Measurements from ENCODE around the gene FOXR1.
"Not testable (repeated sequence)": the region's sequence is repeated elsewhere in the genome, so short reads cannot be mapped to it uniquely, and the experiment has no call there.

Gene FOXR1

DNA sequence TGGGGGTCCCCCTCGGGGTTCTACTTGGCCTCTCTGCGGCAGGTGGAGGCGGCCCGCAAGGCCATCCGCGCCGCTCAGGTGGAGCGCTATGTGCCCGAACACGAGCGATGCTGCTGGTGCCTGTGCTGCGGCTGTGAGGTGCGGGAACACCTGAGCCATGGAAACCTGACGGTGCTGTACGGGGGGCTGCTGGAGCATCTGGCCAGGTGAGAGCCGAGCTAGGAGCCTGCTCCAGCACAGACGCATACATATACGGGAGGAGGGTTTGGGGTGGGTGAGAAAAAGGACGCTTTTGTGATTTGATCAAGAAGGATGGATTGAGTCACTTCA is 26.8 kb downstream of the FOXR1 start:
- DNase-seq = no peak

DNA sequence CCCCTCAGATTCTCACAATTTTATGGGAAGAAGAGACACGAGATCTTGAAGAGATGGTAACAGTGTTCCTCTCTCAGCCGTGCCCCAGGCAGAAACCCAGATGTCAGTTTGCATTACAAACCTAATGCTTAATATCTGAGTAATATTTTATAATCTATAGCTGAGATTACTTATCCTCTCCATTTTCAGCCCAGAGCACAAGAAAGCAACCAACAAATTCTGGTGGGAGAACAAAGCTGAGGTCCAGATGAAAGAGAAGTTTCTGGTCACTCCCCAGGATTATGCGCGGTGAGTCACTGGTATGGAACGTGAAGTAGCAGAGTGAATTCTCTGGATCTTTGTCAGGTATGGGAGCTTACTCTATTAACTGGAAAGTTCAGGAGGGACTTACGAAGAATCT is 27.3 kb downstream of the FOXR1 start:
- no peak for DNase-seq

DNA sequence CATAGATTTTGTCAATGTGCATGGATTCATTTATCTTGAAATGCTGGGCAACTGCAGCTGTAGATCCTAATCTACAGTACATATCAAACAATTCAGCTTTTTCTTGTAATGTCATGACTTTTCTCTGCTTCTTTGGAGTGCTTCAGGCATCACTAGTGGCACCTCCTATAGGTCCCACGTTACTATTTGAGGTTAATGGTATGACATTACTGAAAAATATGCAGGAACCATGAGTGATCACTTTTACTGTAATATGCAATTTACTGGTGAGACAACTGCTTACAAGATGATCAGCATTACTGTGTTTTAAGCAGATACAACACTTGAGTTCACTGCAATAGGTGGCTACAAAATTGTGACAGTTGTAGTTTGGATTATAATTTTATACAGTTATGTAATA is 29.3 kb downstream of the FOXR1 start:
- DNase-seq = no peak

DNA sequence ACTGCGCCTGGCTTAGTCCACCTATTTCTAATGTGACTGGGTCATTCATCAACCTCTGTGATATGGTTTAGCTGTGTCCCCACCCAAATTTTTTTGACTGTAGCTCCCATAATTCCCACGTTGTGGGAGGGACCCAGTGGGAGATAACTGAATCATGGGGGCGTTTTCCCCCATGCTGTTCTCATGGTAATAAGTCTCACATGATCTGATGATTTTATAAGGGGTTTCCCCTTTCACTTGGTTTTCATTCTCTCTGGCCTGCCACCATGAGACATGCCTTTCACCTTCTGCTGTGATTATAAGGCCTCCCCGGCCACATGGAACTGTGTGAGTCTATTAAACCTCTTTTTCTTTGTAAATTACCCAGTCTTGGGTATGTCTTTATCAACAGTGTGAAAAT is 35.1 kb downstream of the FOXR1 start:
- DNase-seq = no peak

DNA sequence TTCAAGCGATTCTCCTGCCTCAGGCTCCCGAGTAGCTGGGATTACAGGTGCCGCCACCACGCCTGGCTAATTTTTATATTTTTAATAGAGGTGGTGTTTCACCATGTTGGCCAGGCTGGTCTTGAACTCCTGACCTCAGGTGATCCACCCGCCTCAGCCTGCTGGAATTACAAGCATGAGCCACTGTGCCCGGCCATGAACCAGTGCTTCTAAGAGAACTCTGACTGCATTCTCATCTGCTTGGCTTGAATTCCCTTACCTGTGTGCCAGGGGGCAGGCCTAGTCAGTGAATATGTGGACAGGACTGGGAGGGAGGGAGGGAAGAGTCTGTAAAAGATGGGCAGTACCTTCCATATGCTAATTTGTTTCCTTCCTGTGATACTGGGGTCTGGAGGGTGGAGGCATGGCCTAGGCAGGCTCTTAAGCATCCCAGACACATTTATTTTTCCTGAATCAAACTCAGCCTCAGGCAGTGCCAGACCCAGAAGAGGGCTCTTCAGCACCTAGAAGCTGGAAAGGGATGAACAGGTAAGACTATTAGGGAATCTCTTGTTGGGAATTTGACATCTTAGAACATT is 40.0 kb downstream of the FOXR1 start:
- DNase-seq = no peak

DNA sequence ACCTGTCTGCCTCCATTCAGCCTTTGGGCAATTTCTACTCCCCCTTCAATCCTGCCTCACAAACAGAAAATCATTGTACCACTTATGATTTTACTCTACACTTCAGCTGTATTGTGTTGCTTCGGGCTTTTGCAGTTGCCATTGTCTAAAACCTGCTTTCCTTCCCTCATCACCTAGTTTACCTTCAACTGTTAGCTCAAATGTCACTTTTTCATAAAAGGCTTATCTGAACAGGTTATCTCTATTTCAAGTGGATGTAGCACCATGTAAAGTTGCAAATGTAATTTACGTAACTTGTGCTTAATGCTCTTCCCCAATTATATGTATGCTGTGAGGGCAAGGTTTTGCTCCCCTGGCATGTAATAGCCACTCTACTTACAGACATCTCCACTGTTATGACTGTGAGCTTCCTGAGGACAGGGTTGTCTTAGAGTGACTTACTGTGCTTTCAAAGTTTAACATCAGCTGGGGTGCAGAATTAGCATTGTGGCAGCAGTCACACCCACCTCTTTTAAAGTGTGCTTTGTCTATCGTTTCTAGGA is 41.1 kb downstream of the FOXR1 start:
- no peak for DNase-seq

DNA sequence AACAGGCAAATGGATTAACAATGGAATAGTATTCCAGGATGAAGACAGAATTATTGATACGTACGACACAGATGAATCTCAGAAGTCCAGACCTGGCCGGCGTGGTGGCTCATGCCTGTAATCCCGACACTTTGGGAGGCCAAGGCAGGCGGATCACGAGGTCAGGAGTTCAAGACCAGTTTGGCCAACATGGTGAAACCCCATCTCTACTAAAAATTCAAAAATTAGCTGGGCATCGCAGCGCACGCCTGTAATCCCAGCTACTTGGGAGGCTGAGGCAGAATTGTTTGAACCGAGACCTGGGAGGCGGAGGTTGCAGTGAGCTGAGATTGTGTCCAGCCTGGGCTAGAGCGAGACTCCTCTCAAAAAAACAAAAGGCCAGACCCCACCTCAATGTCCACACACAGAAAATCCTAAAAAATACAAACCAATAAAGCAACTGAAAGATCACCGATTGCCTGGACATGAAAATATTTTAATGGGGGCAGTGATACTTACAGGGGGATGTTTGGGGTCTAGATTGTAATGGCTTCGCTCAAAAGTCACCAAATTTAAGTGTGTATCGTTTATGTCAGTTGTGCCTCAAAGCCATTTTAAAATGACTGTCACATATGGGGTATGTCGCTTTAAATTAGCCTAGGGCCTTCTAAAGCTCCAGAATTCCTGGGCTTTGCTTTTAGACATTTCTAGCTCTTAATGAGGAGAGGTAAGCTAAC is 42.8 kb downstream of the FOXR1 start:
- DNase-seq = no peak

DNA sequence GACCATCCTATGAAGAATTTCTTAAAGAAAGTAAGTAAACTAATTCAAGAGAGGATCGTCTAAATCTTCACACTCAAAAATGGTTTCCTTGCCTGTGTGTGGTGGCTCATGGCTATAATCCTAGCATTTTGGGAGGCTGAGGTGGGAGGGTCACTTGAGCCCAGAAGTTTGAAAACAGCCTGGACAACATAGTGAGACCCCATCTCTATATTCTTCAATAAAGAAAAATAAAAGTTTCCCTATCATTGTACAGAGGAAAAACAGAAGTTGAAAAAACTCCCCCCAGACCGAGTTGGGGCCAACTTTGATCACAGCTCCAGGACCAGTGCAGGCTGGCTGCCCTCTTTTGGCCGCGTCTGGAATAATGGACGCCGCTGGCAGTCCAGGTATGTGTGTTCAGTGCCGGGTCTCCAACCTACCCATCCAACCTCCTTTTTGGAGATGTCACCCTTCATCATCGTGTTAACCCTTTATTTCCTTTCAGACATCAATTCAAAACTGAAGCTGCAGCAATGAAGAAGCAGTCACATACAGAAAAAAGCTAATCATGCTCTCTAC is 43.6 kb downstream of the FOXR1 start:
- DNase-seq = no peak

DNA sequence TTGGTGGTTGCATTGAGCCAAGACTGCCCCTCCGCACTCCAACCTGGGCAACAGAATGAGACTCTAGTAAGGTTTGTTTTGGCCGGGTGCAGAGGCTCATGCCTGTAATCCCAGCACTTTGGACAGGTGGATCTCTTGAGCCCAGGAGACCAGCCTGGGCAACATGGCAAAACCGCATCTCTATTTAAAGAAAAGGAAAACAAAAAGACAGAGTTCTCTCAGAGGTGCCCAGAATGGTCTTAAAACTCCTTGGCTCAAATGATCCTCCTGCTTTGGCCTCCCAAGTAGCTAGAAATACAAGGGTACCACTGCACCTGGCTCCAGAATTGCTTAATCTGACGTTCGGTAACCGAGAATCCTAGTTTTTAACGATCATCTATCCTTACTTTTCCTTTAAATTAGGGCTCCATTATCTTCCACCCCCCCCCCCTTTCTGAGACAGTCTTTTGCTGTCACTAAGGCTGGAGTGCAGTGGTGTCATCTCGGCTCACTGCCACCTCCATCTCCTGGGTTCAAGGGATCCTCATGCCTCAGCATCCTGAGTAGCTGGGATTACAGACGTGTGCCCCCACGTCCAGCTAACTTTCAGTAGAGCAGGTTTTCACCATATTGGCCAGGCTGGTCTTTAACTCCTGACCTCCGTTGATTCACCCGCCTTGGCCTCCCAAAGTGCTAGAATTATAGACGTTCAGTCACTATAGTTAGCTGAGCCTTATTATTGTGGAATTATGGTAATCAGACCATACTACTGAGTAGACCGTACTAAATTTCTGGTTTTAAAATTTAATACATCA is 44.9 kb downstream of the FOXR1 start:
- no peak for DNase-seq

DNA sequence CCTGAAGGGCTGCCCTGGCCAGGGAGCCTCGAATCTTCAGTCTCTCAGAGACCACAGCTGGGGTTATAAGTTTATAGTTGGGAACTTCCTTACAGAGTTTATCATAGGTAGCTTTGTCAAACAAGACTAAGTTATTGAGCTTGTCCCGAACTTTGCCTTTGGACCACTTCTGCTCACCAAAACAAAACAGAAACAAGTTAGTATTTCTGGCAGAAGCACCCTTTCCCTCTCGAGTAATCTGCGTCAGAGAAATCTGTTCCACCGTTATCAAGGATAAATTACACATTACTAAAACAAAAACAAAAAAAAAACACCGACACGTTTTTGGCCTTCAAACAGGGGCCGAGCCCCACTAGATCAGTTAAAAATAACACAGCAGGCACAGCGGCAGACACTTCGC is 45.8 kb downstream of the FOXR1 start:
- not testable (repeated sequence) for DNase-seq

DNA sequence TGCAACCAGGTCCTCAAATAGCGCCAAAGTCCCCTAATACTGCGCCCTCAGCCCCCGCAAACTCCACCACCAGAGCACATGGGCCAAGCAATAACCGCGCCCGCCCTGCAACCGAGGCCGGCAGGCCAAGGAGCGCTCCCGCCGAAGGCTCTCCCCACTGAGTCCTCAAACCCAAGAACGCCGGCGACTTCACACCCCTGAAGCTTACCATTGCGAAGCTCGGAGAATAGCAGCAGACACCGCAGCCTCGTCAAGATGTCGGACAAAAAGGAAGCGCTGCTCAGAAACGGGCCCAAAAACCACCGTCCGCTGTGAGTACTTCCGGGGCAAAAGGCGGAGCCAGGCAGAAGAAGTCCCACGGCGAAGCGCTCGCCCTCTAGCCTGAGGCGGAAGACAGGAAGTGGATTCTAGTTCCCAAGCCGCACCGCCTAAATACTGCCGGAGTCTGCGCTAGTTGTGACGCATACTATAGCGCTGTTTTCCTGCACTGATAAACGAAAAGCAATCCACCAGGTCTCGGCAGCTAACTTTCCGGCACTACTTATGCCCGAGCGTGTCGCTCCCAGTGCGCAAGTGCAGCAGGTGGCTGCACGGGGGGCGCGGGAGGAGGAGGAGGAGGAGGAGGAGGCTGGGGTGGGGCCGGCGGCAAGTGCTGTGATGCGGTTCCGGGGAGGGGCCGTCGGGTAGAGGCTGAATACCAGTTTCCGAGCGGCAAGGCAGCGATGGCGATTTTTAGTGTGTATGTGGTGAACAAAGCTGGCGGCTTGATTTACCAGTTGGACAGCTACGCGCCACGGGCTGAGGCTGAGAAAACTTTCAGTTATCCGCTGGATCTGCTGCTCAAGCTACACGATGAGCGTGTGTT is 46.7 kb downstream of the FOXR1 start, which contains the start of the genes RPS25 and TRAPPC4:
Gene RPS25 (minus strand): TSS at position 270 of the 865 bp plus-strand sequence. CDS start 59 bp downstream, at position 211.
Gene TRAPPC4 (plus strand): TSS at position 693 of the 865 bp plus-strand sequence. CDS start 30 bp downstream, at position 723.
- peak; percentile 88 for DNase-seq

DNA sequence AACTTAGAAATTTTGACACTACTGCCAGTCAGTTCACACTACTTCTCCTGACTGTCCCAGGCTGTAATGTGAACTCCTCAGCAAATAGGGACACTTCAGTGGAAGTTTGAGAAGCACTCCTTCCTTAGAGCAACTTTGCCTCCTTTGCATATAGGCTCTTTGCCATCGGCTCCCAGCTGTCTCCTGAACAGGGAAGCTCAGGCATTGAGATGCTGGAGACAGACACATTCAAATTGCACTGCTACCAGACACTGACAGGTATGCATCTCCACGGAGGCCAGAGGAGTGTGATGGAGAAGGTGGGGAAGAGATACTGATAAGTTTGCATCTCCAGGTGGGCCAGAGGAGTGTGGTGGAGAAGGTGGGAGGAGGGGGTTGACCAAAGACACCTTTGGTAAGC is 48.4 kb downstream of the FOXR1 start:
- no peak for DNase-seq

DNA sequence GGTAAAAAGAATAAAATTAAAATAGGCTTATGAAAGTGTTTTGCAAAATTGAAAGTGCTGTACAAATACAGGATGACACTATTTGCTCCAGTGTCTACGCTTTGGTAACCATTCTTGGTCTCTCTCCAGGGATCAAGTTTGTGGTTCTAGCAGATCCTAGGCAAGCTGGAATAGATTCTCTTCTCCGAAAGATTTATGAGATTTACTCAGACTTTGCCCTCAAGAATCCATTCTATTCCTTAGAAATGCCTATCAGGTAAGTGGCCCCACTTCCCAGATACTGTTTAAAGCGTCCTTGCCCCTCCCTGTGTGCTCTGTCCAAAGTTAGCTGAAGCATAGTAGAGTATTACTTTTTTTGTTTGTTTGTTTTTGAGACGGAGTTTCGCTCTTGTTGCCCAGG is 50.1 kb downstream of the FOXR1 start:
- DNase-seq = no peak

DNA sequence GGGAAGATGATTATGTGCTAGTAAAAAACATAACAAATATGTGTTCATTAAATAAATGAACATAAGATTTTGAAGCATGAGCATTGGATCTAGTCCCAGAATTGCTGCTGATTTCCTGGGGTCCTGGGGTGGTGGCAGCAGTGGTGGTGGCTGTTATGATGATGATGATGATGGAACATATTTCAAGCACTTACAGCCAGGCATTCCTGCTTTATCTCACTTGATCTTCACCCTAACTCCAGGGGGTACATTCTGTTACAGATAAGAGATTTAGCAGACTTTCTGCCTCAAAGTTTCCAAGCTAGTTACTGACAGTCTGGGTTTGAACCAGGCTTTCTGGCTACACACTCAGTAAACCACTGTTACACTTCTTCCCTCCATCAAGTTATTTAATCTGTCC is 52.2 kb downstream of the FOXR1 start:
- DNase-seq = no peak

DNA sequence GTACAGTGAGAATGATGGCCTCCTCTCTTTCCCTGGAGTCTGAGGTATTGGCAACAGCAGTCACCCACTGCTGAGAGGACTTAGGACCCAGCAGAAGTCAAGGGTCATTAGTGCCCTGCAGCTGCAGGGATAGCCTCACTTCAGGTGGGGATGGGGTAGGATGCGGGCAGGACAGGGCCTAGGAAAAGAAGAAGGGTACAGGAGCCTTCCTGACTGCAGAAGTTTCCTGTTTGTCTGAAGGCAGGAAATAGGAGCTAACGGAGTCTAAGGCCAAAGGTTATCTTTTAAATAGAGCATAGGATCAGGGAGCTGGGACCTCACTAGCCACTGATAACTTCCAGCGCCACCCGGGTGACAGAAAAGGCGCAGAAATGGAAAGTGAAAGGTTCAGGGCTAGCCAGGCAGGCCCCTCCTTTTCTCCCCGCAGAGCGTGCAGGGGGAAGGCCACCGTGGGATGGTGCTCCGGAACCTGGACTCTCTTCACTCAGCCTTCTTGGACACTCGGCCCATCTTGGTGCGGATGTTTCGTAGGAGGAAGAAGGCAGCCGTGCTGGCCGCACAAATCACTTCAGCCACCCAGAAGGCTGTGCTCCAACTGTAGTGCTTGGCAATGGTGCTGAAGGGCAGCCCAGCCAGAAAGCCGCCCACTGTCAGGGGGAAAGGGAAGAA is 53.0 kb downstream of the FOXR1 start:
- DNase-seq = no peak

DNA sequence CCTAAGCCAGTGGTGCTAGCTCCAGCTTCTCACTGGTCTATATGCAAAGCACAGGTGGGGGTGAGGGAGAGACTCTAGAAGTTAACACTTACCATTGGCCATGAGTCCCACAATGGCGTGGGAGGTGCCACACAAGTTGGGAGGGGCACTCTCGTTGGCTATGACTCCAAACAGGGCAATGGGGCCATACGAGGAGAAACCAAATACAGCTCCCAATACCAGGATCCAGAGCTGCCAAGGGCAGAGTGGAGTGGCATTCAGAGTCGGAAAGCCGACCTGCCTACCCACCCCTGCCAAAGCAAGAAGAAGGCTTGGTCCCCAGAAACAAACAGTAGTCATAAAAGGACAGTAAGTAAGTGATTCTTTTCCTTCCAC is 53.5 kb downstream of the FOXR1 start:
- no peak for DNase-seq

DNA sequence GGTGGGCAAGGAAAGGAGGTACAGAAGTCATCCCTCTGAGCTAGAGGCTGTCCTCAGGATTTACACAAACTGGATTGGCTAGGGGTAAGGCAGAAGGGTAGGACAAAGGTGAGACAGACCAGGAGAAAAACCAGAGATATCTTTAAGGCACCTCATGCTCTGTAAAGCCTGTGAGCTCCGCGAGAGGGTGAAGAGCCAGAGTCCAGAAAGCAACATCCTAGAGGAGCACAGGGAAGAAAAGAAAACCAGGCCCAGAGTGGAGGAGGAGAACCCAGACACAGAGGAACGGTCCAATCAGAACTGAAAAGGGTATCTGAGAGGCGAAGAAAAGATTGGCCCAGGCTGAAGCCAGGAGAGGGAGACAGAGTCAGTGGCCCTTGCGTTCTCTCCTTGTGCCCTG is 54.0 kb downstream of the FOXR1 start:
- no peak for DNase-seq

DNA sequence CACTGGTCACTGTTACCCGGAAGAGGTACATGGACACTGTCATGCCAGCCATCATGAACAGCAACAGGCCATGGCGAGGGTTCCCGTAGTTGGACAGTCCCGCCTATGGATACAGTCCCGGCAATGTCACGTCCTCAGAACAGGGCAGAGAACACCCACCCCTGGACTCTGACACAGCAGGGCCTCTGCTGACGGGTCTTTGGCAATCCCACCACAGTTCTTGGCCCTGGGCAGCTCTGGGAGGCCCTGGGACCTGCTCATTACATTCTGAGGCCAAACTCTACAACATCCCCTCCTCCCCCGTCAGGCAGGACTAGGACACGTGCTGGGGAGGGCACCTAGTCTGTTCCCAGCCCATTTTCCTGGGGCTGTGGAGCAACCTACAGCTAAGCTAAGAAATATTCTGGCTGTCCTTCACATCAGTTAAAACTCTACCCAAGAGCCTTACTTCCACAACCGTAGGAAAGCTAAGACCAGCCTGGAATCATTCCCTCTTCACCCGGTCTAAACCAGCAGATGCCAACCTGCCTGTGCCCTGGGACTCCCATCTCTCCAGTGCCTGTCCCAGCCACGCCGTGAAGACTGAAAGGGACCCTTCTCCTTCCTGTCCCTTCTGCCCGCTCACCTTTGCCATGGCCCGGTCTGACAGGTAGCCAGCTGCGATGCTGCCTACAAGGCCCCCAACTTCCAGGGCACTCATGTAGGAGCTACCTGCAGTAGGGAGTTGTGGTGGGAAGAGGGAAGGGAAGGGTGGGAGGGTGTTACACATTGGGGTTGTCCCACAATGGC is 54.6 kb downstream of the FOXR1 start:
- no peak for DNase-seq

DNA sequence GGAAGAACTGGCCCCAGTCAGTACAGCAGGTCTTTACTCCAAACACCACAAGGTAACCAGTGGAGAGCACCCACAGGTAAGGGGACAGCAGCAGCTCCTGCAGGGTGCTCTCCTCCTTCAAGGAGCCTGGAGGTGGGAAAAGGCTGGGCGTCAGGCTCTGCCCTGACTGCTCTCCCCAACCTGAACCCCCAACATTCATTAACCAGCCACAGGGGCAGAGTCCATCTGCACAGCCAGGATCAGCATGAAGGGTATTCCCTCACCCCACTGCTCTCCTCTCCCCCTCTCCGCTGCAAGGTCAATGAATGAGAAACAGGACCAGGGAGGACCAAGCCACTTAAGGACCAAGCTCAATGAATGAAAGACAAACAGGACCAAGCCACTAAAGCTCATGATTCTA is 55.4 kb downstream of the FOXR1 start:
- DNase-seq = no peak

DNA sequence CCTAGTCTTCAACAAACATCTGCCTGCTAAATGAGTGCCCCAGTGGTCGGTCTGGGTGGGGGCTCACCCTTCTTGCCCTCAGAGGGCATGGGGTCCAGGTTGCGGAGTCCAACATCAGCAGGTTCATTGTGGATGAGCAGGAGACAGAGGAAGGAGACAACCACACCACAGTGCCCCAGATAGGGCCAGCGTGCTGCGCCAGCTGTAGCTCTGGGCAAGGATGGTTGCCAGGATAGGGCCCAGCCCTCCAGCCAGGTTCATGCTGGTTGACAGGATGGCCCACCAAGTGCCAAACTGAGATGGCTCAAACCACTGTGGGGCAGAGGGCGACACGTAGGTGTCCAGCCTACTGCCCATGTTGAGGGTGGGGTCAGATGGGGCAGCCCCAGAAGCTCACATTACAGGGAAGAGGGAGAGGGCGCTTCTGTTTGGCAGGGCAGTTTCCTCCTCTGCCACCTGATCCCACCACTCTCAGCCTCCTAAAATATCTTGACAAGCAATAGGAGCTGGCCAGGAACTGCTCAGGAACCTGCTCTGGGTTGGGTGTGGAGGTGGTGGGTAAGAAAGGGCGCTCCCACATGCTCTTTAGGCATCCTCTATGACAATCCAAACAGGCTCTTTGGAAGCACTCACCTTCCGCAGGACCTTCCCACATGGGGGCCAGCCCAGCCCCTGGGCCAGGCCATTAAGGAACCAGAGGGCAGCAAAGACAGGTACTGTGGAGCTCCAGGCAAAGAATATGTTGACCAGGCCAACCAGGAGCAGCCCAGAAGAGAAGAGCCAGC is 56.2 kb downstream of the FOXR1 start:
- no peak for DNase-seq
